ENCODE measurements around the gene ARMC7.
"Not testable (repeated sequence)": the region's sequence is repeated elsewhere in the genome, so short reads cannot be mapped to it uniquely, and the experiment has no call there.

ARMC7 gene

GRCh38 chr17:75130632-75131277, 21.0 kb downstream of the ARMC7 start:
- peak; percentile 67 for DNase-seq

DNA sequence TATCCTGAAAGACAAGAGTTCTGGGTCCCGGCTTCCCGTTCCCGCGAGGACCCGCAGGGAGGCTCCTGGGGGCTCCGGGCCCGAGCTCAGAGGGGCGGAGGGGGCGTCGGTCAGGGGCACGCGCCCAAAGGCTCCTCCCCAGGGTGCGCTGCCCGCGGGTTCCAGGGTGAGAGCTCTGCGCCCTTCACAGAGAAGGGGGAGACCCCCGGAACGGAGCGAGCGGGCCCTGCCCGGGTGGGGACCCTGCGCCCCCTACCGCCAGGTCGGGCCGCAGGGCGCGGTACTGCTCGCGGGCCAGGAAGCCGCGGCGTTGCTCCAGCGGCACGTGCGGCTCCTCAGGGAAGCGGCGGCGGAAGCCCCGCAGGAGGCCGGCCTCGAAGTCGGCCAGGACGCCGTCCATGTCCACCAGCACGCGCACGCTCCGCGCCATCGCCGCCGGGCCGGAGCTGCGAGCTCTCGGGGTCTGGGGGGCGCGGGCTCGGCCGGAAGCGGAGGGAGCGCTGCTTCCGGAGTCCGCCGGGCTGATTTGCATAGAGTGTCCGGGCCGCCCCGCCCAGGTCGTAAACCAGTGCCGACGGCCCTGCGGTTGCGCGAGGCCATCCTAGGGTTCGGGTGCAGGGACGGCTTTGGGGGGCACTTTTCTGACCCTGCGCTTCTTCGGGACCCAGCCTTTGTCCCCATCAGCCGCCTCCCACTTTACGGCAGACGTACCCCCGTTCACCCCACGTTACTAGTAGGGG, 21.7 kb downstream of the ARMC7 start, which contains the start of gene NT5C:
TSS of gene NT5C (minus strand) at position 465 of the 740 bp plus-strand sequence. CDS start at position 430, 35 bp downstream.
- peak; percentile 84 for DNase-seq

DNA sequence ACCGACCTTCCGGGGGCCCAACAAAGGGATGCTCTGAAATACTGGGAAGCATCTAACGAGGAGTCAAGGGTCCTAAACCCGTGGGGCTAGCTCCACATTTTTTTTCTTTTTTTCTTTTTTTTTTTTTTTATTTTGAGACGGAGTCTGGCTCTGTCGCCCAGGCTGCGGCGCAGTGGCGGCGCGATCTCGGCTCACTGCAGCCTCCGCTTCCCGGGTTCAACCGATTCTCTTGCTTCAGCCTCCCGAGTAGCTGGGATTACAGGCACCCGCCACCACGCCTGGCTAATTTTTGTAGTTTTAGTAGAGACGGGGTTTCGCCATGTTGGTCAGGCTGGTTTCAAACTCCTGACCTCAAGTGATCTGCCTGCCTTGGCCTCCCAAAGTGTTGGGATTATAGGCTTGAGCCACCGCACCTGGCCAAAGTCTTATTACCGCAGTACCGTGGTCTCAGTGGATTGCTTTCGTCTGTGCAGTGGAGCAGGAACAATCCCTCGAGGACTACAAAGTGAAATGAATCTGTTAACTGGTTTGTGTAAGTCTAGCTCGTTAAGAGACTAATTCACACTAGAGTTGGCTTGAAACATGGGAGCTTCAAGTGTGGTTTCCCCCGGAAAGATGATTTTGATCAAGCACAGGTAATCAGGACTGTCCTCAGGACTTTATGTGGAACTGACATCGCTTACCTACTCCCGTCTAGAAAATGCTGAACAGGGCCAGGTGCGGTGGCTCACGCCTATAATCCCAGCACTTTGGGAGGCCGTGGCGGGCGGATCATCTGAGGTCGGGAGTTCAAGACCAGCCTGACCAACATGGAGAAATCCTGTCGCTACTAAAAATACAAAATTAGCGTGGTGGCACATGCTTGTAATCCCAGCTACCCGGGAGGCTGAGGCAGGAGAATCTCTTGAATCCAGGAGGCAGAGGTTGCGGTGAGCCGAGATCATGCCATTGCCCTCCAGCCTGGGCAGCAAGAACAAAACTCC, 22.5 kb downstream of the ARMC7 start:
- DNase-seq = not testable (repeated sequence)

DNA sequence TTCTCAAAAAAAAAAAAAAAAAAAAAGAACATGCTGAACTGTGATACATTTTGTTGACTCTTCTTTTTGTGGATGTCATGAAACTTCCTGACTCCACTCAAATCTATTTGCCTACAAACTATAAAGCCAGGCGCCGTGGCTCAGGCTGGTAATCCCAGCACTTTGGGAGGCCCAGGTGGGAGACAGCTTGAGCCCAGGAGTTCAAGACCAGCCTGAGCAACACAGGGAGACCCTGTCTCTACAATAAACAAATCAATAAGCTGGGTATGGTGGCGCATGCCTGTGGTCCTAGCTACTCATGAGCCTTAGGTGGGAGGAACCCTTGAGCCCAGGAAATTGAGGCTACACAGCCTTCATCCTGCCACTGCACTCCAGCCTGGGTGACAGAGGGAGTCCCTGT, 23.2 kb downstream of the ARMC7 start:
- no peak for DNase-seq

DNA sequence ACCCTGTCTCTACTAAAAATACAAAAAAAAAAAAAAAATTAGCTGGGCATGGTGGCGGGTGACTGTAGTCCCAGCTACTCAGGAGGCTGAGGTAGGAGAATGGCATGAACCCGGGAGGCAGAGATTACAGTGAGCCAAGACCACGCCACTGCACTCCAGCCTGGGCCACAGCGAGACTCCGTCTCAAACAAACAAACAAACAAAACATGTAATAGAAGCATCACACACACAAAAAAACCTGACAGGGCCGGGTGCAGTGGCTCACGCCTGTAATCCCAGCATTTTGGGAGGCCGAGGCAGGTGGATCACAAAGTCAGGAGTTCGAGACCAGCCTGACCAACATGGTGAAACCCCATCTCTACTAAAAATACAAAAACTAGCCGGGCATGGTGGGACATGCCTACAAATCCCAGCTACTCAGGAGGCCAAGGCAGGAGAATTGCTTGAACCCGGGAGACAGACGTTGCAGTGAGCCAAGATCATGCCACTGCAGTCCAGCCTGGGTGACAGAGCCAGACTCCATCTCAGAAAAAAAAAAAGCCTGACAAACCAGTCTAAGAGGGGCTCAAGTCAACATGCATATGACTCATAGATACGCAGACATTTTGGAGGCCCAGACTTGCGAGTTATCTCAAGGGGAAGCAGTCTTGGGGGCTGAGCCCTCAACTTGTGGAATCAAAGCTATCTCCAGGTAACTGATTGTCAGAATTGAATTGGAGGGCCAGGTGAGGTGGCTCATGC, 24.0 kb downstream of the ARMC7 start:
- DNase-seq = not testable (repeated sequence)

- DNase-seq = no peak
Measured at GRCh38 chr17:75135452-75135851, 25.7 kb downstream of the ARMC7 start.

DNA sequence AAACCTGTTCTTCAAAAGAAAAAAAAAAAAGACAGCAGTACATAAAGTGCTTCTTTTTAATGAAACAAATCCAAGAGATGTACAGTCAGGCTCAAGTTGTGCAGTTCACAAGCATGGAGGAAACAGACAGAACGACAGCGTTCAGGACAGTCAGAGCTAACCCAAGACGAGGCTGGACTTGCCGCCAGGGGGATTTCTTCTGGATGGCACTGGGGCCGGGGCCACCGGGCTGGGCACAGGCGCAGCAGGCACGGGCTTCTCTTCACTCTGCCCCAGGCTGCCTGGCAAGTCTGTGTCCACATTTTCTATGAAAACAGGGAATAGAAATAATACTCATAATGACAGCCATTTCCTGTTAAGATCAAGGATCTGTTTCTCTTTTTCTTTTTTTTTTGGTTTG, 26.2 kb downstream of the ARMC7 start:
- DNase-seq = no peak

GRCh38 chr17:75137762-75138161, 28.0 kb downstream of the ARMC7 start:
- DNase-seq = not testable (repeated sequence)

DNA sequence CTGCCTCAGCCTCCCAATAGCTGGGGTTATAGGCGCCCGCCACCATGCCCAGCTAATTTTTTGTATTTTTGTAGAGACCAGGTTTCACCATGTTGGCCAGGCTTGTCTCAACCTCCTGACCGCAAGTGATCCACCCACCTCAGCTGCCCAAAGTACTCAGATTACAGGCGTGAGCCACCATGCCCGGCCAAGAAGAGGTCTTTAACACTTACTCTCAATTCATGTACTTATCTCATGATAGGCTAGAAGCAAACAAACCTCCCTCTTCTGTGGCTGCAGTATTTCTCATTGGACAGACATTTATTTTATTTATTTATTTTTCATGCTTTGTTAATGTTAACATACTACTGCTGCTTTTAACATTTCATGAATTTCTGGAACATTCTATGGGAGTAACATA, 28.8 kb downstream of the ARMC7 start:
- DNase-seq = no peak

DNA sequence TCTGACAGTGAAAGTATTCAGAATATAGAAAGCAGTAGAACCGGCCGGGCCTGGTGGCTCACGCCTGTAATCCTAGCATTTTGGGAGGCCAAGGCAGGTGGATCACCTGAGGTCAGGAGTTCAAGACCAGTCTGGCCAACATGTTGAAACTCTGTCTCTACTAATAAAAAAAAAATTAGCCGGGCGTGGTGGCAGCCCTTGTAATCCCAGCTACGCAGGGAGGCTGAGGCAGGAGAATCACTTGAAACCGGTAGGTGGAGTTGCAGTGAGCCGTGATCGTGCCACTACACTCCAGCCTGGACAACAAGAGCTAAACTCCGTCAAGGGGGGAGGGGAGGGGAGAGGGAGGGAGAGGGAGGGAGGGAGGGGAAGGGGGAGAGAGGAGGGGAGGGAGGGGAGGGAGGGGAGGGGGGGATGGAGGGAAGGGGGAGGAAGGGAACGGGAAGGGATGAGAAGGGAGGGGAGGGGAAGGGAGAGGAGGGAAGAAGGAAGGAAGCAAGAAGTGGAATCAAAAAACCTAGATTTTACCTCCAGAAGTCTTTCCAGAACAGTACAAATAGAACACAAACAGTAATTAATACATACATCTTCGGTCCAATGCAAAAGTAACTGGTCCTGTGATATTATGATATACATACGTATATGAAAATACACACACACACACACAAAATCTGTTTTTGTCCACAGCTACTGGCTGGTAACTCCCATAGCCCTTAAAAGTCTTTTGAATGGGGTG, 32.6 kb downstream of the ARMC7 start:
- no peak for DNase-seq

DNA sequence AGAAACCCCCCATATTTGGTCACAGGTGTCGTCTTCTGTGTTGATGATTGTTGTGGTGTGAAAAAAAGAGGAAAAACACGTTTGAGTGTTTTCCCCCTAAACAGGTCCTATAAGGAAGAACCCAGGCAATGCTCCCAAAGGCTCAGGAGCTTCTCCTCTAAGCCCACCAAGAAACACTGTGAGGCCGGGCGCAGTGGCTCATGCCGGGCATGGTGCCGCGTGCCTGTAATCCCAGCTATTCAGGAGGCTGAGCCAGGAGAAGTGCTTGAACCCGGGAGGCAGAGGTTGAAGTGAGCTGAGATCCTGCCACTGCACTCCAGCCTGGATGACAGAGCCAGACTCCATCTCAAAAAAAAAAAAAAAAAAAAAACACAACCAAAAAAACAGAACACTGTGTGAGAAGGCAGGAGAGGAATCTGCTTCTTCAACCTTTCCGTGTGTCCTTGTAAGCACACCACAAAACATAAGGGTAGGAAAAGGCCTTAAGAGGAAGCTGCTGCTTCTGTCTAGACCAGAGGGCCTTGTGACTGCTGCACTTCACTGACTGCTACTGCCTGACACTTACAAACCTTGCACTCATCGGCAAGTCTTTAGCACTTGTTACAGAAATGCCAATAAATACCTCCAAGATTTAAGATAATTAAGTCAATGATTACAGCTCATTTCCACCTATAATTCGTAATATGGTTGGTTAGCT, 35.2 kb downstream of the ARMC7 start:
- no peak for DNase-seq

GRCh38 chr17:75146592-75146991, 36.8 kb downstream of the ARMC7 start:
- no peak for DNase-seq

DNA sequence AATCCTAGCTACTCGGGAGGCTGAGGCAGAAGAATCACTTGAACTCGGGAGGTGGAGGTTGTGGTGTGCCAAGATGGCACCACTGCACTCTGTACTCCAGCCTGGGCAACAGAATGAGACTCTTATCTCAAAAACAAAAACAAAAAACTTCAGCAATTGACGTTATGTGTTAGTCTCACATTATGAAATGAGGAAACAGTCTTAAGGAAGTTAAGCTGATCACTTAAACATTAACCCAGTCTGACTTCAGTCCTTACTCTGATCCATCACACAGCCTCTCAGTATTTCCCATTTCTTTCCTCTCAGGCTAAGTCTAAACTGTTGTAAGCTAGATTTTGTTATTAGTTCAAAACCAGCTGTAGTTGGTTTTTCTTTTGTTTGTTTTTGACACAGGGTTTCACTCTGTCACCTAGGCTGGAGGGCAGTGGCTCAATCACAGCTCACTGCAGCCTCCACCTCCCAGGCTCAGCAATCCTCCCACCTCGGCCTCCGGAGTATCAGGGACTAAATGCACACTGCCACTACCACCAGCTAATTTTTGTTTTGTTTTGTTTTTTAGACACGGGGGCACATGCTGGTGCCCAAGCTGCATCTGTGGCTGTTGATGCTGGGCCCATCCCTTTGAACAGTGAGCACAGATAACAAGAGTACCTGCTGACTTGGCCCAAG, 38.2 kb downstream of the ARMC7 start:
- DNase-seq = no peak

DNA sequence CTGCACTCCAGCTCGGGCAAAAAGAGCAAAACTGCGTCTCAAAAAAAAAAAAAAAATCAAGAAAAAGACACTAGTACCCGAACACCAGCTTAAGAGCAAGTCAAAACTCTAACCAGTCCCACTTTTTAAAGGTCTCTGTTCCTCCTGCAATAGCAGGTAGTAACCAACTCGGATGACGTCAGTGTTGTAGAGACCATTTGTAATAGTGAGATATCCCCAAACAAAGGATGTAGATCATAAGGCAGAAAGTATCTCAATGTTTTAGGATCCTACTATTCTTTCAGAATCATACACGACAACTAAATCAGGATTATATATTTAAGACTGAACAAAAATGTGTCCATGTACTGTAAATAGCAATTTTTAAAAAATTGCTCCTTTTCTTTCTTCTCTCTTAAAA, 42.2 kb downstream of the ARMC7 start:
- DNase-seq = no peak

- no peak for DNase-seq
Measured at GRCh38 chr17:75152523-75152921, 42.8 kb downstream of the ARMC7 start.

DNA sequence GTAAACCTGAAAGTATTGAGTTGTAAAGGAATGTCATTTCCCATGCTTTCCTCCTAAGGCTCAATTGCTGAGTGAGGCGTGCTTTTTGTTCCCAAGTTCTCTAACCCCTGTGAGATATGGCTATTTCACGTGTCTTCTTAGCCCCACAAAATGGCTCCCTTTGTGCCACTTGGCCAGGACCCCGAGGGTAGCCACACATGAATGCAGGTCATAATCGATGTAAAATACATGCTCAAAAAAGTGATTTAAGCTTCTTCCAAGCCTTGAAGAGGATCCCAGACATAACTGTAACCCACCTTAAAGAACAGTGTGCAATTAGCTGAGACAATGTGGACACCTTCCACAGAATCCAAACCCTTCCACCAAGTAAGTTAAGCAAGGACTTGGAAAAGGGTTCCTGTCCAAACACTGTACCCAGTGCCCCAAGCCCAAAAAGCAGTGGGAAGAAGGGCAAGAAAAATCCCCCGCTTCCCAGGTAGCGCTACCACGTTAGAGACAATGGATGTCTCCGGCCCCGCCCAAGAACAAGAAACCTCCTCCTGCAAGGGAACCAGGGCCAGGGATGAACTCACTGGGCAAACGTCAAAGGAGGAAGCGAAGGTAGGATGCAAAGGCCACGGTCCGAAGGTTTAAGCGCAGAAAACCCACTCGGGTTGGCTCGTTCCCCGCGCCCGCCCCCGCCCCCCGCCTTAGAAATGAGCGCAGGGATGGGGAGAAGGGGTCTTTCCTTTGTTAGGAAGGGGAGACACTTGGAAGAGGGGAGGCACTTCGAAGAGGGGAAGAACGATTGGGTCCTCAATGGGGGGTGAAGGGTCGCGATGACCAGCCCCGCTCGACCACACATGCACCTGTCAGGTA, 43.4 kb downstream of the ARMC7 start:
- peak; percentile 29 for DNase-seq

GRCh38 chr17:75153780-75154194, 44.0 kb downstream of the ARMC7 start:
- DNase-seq = no peak

GRCh38 chr17:75154195-75155106, 44.7 kb downstream of the ARMC7 start, which contains the start of gene JPT1:
Gene JPT1 (minus strand): TSS chr17:75154512. CDS start chr17:75154397, 115 bp downstream.
- peak; percentile 98 for DNase-seq
